Measurements from ENCODE around the gene NUP85.
"Not testable (repeated sequence)": the region's sequence is repeated elsewhere in the genome, so short reads cannot be mapped to it uniquely, and the experiment has no call there.

Gene NUP85

GRCh38 chr17:75207050-75207407, 1.6 kb downstream of the NUP85 start:
- not testable (repeated sequence) for DNase-seq

GRCh38 chr17:75207760-75208159, 2.3 kb downstream of the NUP85 start:
- no peak for DNase-seq

- no peak for DNase-seq
These were observed 2.7 kb downstream of the NUP85 start for GRCh38 chr17:75208161-75208560.

GRCh38 chr17:75209061-75209460, 3.6 kb downstream of the NUP85 start:
- DNase-seq: no peak

GRCh38 chr17:75218131-75218530, 12.7 kb downstream of the NUP85 start:
- no peak for DNase-seq

- DNase-seq: no peak
These were observed 14.3 kb downstream of the NUP85 start for GRCh38 chr17:75219815-75220214.

- no peak for DNase-seq
These were observed 19.5 kb downstream of the NUP85 start for GRCh38 chr17:75225016-75225415.

- DNase-seq: no peak
These were observed 22.2 kb downstream of the NUP85 start for GRCh38 chr17:75227729-75228128.

GRCh38 chr17:75228305-75228704, 22.8 kb downstream of the NUP85 start:
- DNase-seq: no peak

- no peak for DNase-seq
These were observed 23.4 kb downstream of the NUP85 start for GRCh38 chr17:75228847-75229246.

- no peak for DNase-seq
These were observed 25.6 kb downstream of the NUP85 start for GRCh38 chr17:75231071-75231470.

GRCh38 chr17:75231741-75232464, 26.4 kb downstream of the NUP85 start:
- DNase-seq: no peak

- no peak for DNase-seq
These were observed 27.3 kb downstream of the NUP85 start for GRCh38 chr17:75232786-75233185.

- DNase-seq: no peak
These were observed 31.9 kb downstream of the NUP85 start for GRCh38 chr17:75237100-75238014.

- no peak for DNase-seq
These were observed 32.6 kb downstream of the NUP85 start for GRCh38 chr17:75238020-75238580.

GRCh38 chr17:75238684-75239191, 33.3 kb downstream of the NUP85 start:
- peak; percentile 44 for DNase-seq

- no peak for DNase-seq
These were observed 33.7 kb downstream of the NUP85 start for GRCh38 chr17:75239214-75239613.

GRCh38 chr17:75239778-75240393, 34.4 kb downstream of the NUP85 start:
- DNase-seq: peak; percentile 6

- peak; percentile 44 for DNase-seq
These were observed 35.1 kb downstream of the NUP85 start for GRCh38 chr17:75240394-75241142.

- DNase-seq: no peak
These were observed 35.6 kb downstream of the NUP85 start for GRCh38 chr17:75241143-75241430.

- no peak for DNase-seq
These were observed 36.0 kb downstream of the NUP85 start for GRCh38 chr17:75241502-75241901.

- DNase-seq: no peak
These were observed 36.5 kb downstream of the NUP85 start for GRCh38 chr17:75241996-75242460.
